GM23338 (cell line): ENCODE data around the gene HSD17B1.

Experiments used
- CREB1 ChIP-seq: fragments of 250-450 bp; sonication (Bioruptor Pico); IDR thresholded peaks from 2 replicates; pipeline ENCODE4 v1.5.0; 2020; ENCODE audit warnings: low read depth, mild to moderate bottlenecking, moderate library complexity
- EZH2 ChIP-seq: fragments of 200-600 bp; sonication (generic); IDR thresholded peaks from one replicate; pipeline ENCODE4 v1.8.0; 2017; ENCODE audit warnings: antibody characterized with exemption, mild to moderate bottlenecking, low read depth; ENCODE audit not compliant: unreplicated experiment
- EZH2phosphoT487 ChIP-seq: fragments of 200-600 bp; sonication (generic); IDR thresholded peaks from one replicate; pipeline ENCODE4 v1.8.1; 2018; ENCODE audit warnings: antibody characterized with exemption; ENCODE audit not compliant: unreplicated experiment
- JUNB ChIP-seq: IDR thresholded peaks from one replicate; pipeline ENCODE4 v1.6.1; 2016; ENCODE audit warnings: antibody characterized with exemption; ENCODE audit not compliant: unreplicated experiment
- NANOG ChIP-seq: IDR thresholded peaks from 2 replicates; pipeline ENCODE4 v1.6.1; 2016; ENCODE audit warnings: antibody characterized with exemption, borderline replicate concordance
- POLR2AphosphoS5 ChIP-seq: IDR thresholded peaks from 2 replicates; pipeline ENCODE4 v1.6.1; 2016; ENCODE audit warnings: antibody characterized with exemption, low read depth
- STAT1 ChIP-seq: IDR thresholded peaks from one replicate; pipeline ENCODE4 v1.6.1; 2016; ENCODE audit warnings: antibody characterized with exemption; ENCODE audit not compliant: unreplicated experiment
- TF ChIP-seq, protein P1 (sequence below), 2 experiments: fragments of 200-600 bp in 1 of 2; sonication (generic) in 1 of 2; conservative IDR thresholded peaks; 2 replicates each; pipeline versions ENCODE4 v1.5.1 to v1.6.1; 2016 to 2017; ENCODE audit warnings: antibody characterized with exemption in 2 of 2, low read depth in 2 of 2, mild to moderate bottlenecking in 2 of 2, moderate library complexity in 1 of 2
- TF ChIP-seq, protein P2 (sequence below): IDR thresholded peaks from one replicate; pipeline ENCODE4 v1.6.1; 2018; ENCODE audit warnings: antibody characterized with exemption; ENCODE audit not compliant: unreplicated experiment
- TF ChIP-seq, protein P3 (sequence below): fragments of 250-450 bp; sonication (Bioruptor Pico); IDR thresholded peaks from 2 replicates; pipeline ENCODE4 v1.5.0; 2020; ENCODE audit warnings: mild to moderate bottlenecking, moderate library complexity
- TF ChIP-seq, protein P4 (sequence below): IDR thresholded peaks from 2 replicates; pipeline ENCODE4 v1.6.1; 2016; ENCODE audit warnings: antibody characterized with exemption

DNA sequence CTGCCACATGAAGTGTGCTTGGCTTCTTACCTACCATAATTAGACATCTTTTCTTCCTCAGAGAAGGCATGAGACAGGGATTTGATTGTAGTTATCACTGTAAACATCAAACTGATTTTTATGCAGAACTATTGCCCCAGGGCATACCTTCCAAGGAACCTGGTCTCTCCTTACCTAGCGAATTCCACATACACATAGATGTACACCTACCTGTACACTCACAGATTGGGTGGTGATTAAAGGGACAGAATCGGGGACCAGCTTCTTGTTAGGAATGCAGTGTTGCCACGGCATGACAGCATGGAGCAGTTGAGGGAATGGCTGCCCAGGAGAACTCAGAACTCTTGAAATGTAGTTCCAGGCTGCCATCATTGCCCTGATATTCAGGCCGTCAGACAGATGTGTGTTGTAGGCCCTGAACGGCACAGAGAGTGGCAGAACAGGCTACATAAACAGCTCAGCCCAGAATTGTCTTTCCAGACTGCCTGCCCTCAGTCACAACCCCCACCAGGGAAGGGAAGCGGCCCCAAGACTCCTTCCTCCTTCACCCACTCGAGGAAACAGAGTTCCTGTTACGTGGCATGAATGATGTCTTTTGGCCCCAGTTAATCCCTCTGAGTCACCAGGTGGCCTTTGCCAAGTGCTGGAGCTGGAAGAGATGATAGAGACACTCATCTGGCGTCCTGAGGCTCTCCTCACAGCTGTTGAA is 34.5 kb upstream of the HSD17B1 start:
- TF ChIP-seq, protein P1, sequence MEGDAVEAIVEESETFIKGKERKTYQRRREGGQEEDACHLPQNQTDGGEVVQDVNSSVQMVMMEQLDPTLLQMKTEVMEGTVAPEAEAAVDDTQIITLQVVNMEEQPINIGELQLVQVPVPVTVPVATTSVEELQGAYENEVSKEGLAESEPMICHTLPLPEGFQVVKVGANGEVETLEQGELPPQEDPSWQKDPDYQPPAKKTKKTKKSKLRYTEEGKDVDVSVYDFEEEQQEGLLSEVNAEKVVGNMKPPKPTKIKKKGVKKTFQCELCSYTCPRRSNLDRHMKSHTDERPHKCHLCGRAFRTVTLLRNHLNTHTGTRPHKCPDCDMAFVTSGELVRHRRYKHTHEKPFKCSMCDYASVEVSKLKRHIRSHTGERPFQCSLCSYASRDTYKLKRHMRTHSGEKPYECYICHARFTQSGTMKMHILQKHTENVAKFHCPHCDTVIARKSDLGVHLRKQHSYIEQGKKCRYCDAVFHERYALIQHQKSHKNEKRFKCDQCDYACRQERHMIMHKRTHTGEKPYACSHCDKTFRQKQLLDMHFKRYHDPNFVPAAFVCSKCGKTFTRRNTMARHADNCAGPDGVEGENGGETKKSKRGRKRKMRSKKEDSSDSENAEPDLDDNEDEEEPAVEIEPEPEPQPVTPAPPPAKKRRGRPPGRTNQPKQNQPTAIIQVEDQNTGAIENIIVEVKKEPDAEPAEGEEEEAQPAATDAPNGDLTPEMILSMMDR (conservative IDR thresholded peaks at IDR 0.05; ENCODE audit: low read depth in 2 of 2): no peak
- TF ChIP-seq NANOG (no peak), POLR2AphosphoS5 (no peak), EZH2 (no peak), JUNB (no peak), CREB1 (no peak), EZH2phosphoT487 (no peak), STAT1 (no peak)
- TF ChIP-seq, protein P2, sequence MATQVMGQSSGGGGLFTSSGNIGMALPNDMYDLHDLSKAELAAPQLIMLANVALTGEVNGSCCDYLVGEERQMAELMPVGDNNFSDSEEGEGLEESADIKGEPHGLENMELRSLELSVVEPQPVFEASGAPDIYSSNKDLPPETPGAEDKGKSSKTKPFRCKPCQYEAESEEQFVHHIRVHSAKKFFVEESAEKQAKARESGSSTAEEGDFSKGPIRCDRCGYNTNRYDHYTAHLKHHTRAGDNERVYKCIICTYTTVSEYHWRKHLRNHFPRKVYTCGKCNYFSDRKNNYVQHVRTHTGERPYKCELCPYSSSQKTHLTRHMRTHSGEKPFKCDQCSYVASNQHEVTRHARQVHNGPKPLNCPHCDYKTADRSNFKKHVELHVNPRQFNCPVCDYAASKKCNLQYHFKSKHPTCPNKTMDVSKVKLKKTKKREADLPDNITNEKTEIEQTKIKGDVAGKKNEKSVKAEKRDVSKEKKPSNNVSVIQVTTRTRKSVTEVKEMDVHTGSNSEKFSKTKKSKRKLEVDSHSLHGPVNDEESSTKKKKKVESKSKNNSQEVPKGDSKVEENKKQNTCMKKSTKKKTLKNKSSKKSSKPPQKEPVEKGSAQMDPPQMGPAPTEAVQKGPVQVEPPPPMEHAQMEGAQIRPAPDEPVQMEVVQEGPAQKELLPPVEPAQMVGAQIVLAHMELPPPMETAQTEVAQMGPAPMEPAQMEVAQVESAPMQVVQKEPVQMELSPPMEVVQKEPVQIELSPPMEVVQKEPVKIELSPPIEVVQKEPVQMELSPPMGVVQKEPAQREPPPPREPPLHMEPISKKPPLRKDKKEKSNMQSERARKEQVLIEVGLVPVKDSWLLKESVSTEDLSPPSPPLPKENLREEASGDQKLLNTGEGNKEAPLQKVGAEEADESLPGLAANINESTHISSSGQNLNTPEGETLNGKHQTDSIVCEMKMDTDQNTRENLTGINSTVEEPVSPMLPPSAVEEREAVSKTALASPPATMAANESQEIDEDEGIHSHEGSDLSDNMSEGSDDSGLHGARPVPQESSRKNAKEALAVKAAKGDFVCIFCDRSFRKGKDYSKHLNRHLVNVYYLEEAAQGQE: no peak
- TF ChIP-seq, protein P3, sequence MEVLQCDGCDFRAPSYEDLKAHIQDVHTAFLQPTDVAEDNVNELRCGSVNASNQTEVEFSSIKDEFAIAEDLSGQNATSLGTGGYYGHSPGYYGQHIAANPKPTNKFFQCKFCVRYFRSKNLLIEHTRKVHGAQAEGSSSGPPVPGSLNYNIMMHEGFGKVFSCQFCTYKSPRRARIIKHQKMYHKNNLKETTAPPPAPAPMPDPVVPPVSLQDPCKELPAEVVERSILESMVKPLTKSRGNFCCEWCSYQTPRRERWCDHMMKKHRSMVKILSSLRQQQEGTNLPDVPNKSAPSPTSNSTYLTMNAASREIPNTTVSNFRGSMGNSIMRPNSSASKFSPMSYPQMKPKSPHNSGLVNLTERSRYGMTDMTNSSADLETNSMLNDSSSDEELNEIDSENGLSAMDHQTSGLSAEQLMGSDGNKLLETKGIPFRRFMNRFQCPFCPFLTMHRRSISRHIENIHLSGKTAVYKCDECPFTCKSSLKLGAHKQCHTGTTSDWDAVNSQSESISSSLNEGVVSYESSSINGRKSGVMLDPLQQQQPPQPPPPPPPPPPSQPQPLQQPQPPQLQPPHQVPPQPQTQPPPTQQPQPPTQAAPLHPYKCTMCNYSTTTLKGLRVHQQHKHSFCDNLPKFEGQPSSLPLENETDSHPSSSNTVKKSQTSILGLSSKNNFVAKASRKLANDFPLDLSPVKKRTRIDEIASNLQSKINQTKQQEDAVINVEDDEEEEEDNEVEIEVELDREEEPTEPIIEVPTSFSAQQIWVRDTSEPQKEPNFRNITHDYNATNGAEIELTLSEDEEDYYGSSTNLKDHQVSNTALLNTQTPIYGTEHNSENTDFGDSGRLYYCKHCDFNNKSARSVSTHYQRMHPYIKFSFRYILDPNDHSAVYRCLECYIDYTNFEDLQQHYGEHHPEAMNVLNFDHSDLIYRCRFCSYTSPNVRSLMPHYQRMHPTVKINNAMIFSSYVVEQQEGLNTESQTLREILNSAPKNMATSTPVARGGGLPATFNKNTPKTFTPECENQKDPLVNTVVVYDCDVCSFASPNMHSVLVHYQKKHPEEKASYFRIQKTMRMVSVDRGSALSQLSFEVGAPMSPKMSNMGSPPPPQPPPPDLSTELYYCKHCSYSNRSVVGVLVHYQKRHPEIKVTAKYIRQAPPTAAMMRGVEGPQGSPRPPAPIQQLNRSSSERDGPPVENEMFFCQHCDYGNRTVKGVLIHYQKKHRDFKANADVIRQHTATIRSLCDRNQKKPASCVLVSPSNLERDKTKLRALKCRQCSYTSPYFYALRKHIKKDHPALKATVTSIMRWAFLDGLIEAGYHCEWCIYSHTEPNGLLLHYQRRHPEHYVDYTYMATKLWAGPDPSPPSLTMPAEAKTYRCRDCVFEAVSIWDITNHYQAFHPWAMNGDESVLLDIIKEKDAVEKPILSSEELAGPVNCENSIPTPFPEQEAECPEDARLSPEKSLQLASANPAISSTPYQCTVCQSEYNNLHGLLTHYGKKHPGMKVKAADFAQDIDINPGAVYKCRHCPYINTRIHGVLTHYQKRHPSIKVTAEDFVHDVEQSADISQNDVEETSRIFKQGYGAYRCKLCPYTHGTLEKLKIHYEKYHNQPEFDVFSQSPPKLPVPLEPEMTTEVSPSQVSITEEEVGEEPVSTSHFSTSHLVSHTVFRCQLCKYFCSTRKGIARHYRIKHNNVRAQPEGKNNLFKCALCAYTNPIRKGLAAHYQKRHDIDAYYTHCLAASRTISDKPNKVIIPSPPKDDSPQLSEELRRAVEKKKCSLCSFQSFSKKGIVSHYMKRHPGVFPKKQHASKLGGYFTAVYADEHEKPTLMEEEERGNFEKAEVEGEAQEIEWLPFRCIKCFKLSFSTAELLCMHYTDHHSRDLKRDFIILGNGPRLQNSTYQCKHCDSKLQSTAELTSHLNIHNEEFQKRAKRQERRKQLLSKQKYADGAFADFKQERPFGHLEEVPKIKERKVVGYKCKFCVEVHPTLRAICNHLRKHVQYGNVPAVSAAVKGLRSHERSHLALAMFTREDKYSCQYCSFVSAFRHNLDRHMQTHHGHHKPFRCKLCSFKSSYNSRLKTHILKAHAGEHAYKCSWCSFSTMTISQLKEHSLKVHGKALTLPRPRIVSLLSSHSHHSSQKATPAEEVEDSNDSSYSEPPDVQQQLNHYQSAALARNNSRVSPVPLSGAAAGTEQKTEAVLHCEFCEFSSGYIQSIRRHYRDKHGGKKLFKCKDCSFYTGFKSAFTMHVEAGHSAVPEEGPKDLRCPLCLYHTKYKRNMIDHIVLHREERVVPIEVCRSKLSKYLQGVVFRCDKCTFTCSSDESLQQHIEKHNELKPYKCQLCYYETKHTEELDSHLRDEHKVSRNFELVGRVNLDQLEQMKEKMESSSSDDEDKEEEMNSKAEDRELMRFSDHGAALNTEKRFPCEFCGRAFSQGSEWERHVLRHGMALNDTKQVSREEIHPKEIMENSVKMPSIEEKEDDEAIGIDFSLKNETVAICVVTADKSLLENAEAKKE (CRISPR knock-in tag): no peak
- TF ChIP-seq, protein P4, sequence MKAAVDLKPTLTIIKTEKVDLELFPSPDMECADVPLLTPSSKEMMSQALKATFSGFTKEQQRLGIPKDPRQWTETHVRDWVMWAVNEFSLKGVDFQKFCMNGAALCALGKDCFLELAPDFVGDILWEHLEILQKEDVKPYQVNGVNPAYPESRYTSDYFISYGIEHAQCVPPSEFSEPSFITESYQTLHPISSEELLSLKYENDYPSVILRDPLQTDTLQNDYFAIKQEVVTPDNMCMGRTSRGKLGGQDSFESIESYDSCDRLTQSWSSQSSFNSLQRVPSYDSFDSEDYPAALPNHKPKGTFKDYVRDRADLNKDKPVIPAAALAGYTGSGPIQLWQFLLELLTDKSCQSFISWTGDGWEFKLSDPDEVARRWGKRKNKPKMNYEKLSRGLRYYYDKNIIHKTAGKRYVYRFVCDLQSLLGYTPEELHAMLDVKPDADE: no peak
